ENCODE results near the gene MYH15.
A peak's percentile ranks its signal among the peaks of the same experiment; 100 is the strongest.

MYH15 gene

GRCh38 chr3:108473711-108474110 is 36.7 kb downstream of the MYH15 start:
- Histone ChIP-seq H3K18ac (ENCODE audit: low read depth in 1 of 2, low read length in 2 of 2) (no peak overlapping the region), H2BK15ac (ENCODE audit: low read depth, poor library complexity, severe bottlenecking) (no peak overlapping the region), H2BK5ac (ENCODE audit: low read depth, low read length, poor library complexity, severe bottlenecking) (no peak overlapping the region), H3K9ac (ENCODE audit: low read length) (no peak overlapping the region), H4K8ac (ENCODE audit: low read length) (no peak overlapping the region), H3K4me2 (ENCODE audit: low read length, poor library complexity, severe bottlenecking) (no peak overlapping the region), H3K14ac (ENCODE audit: low read length in 2 of 2) (no peak overlapping the region), H3K4ac (ENCODE audit: low read depth in 1 of 2, low read length in 2 of 2) (no peak overlapping the region), H3K4me1 (ENCODE audit: control insufficient read depth, insufficient read depth, low read depth, low read length) (peaks cover 3% of the 10 kb centered on the region), H3K23ac (ENCODE audit: low read length in 2 of 2) (no peak overlapping the region), H2BK120ac (ENCODE audit: low read depth, low read length) (no peak overlapping the region), H3K9me3 (ENCODE audit: control insufficient read depth, low read length) (no peaks in the 10 kb centered on the region), H3K27me3 (ENCODE audit: control insufficient read depth in 1 of 2, insufficient read depth in 1 of 2, low read length in 2 of 2) (no peaks in the 10 kb centered on the region), H2BK12ac (ENCODE audit: low read length in 2 of 2) (no peak overlapping the region), H3K36me3 (ENCODE audit: control insufficient read depth in 1 of 2, insufficient read depth in 2 of 2, low read depth in 1 of 2, low read length in 2 of 2) (no peaks in the 10 kb centered on the region), H3K4me3 (ENCODE audit: insufficient read depth in 1 of 2, low read depth in 1 of 2, low read length in 2 of 2) (no peak overlapping the region), H2AK5ac (ENCODE audit: low read length, severe bottlenecking) (peak overlapping the region; percentile 65), H2AFZ (ENCODE audit: low read depth, low read length) (no peak overlapping the region), H3K27ac (ENCODE audit: low read length, poor library complexity, severe bottlenecking) (no peak overlapping the region), H3K79me1 (replicated peaks; ENCODE audit: low read length, poor library complexity, severe bottlenecking) (no peaks in the 10 kb centered on the region), H4K91ac (ENCODE audit: low read length) (no peak overlapping the region)
- DNase-seq, result no peak

GRCh38 chr3:108472001-108472591 is 38.3 kb downstream of the MYH15 start:
- Histone ChIP-seq H3K27me3 (ENCODE audit: control insufficient read depth in 1 of 2, insufficient read depth in 1 of 2, low read length in 2 of 2) (no peaks in the 10 kb centered on the region), H2BK5ac (ENCODE audit: low read depth, low read length, poor library complexity, severe bottlenecking) (no peak overlapping the region), H3K9ac (ENCODE audit: low read length) (peak overlapping the region; percentile 76), H3K18ac (ENCODE audit: low read depth in 1 of 2, low read length in 2 of 2) (no peak overlapping the region), H2BK12ac (ENCODE audit: low read length in 2 of 2) (no peak overlapping the region), H3K23ac (ENCODE audit: low read length in 2 of 2) (no peak overlapping the region), H3K14ac (ENCODE audit: low read length in 2 of 2) (no peak overlapping the region), H3K4me2 (ENCODE audit: low read length, poor library complexity, severe bottlenecking) (peak overlapping the region; percentile 55), H4K8ac (ENCODE audit: low read length) (no peak overlapping the region), H3K27ac (ENCODE audit: low read length, poor library complexity, severe bottlenecking) (peak overlapping the region; percentile 91), H2BK120ac (ENCODE audit: low read depth, low read length) (no peak overlapping the region), H3K4ac (ENCODE audit: low read depth in 1 of 2, low read length in 2 of 2) (no peak overlapping the region), H2BK15ac (ENCODE audit: low read depth, poor library complexity, severe bottlenecking) (no peak overlapping the region), H4K91ac (ENCODE audit: low read length) (no peak overlapping the region), H3K79me1 (replicated peaks; ENCODE audit: low read length, poor library complexity, severe bottlenecking) (no peaks in the 10 kb centered on the region), H3K4me3 (ENCODE audit: insufficient read depth in 1 of 2, low read depth in 1 of 2, low read length in 2 of 2) (peak overlapping the region in 1 of 2 experiments; percentile 36), H2AFZ (ENCODE audit: low read depth, low read length) (no peak overlapping the region), H3K4me1 (ENCODE audit: control insufficient read depth, insufficient read depth, low read depth, low read length) (peaks cover 3% of the 10 kb centered on the region), H2AK5ac (ENCODE audit: low read length, severe bottlenecking) (no peak overlapping the region), H3K9me3 (ENCODE audit: control insufficient read depth, low read length) (no peaks in the 10 kb centered on the region), H3K36me3 (ENCODE audit: control insufficient read depth in 1 of 2, insufficient read depth in 2 of 2, low read depth in 1 of 2, low read length in 2 of 2) (no peaks in the 10 kb centered on the region)
- WGBS, result 18% methylated on average over 5 of the region's 5 CpGs
- DNase-seq, result peak; percentile 84

GRCh38 chr3:108471426-108471825 is 39.0 kb downstream of the MYH15 start:
- Histone ChIP-seq H3K18ac (ENCODE audit: low read depth in 1 of 2, low read length in 2 of 2) (no peak overlapping the region), H3K79me1 (replicated peaks; ENCODE audit: low read length, poor library complexity, severe bottlenecking) (no peaks in the 10 kb centered on the region), H2BK5ac (ENCODE audit: low read depth, low read length, poor library complexity, severe bottlenecking) (no peak overlapping the region), H4K8ac (ENCODE audit: low read length) (peak overlapping the region; percentile 30), H2BK12ac (ENCODE audit: low read length in 2 of 2) (peak overlapping the region in 1 of 2 experiments; percentile 72), H4K91ac (ENCODE audit: low read length) (no peak overlapping the region), H3K14ac (ENCODE audit: low read length in 2 of 2) (no peak overlapping the region), H3K4me3 (ENCODE audit: insufficient read depth in 1 of 2, low read depth in 1 of 2, low read length in 2 of 2) (peak overlapping the region in 1 of 2 experiments; percentile 32), H2AK5ac (ENCODE audit: low read length, severe bottlenecking) (peak overlapping the region; percentile 70), H3K9ac (ENCODE audit: low read length) (peak overlapping the region; percentile 76), H3K4ac (ENCODE audit: low read depth in 1 of 2, low read length in 2 of 2) (peak overlapping the region in 1 of 2 experiments; percentile 24), H3K4me1 (ENCODE audit: control insufficient read depth, insufficient read depth, low read depth, low read length) (peaks cover 3% of the 10 kb centered on the region), H2AFZ (ENCODE audit: low read depth, low read length) (no peak overlapping the region), H3K23ac (ENCODE audit: low read length in 2 of 2) (no peak overlapping the region), H2BK120ac (ENCODE audit: low read depth, low read length) (no peak overlapping the region), H2BK15ac (ENCODE audit: low read depth, poor library complexity, severe bottlenecking) (no peak overlapping the region), H3K27me3 (ENCODE audit: control insufficient read depth in 1 of 2, insufficient read depth in 1 of 2, low read length in 2 of 2) (no peaks in the 10 kb centered on the region), H3K27ac (ENCODE audit: low read length, poor library complexity, severe bottlenecking) (peak overlapping the region; percentile 88), H3K4me2 (ENCODE audit: low read length, poor library complexity, severe bottlenecking) (no peak overlapping the region), H3K9me3 (ENCODE audit: control insufficient read depth, low read length) (no peaks in the 10 kb centered on the region), H3K36me3 (ENCODE audit: control insufficient read depth in 1 of 2, insufficient read depth in 2 of 2, low read depth in 1 of 2, low read length in 2 of 2) (no peaks in the 10 kb centered on the region)
- DNase-seq, result peak; percentile 43

GRCh38 chr3:108469126-108469525 is 41.3 kb downstream of the MYH15 start:
- H3K9ac ChIP-seq (ENCODE audit: low read length), result no peak overlapping the region
- no peak overlapping the region for H4K8ac ChIP-seq (ENCODE audit: low read length)
- no peak for DNase-seq
- no peak overlapping the region for H2BK5ac ChIP-seq (ENCODE audit: low read depth, low read length, poor library complexity, severe bottlenecking)
- H3K9me3 ChIP-seq (ENCODE audit: control insufficient read depth, low read length), result no peaks in the 10 kb centered on the region
- H3K4me1 ChIP-seq (ENCODE audit: control insufficient read depth, insufficient read depth, low read depth, low read length), result peaks cover 3% of the 10 kb centered on the region
- H3K4me2 ChIP-seq (ENCODE audit: low read length, poor library complexity, severe bottlenecking), result no peak overlapping the region
- no peak overlapping the region for H2AK5ac ChIP-seq (ENCODE audit: low read length, severe bottlenecking)
- H2BK15ac ChIP-seq (ENCODE audit: low read depth, poor library complexity, severe bottlenecking), result no peak overlapping the region
- no peak overlapping the region for H3K14ac ChIP-seq (ENCODE audit: low read length in 2 of 2)
- no peak overlapping the region for H3K4ac ChIP-seq (ENCODE audit: low read depth in 1 of 2, low read length in 2 of 2)
- no peak overlapping the region for H4K91ac ChIP-seq (ENCODE audit: low read length)
- H3K27ac ChIP-seq (ENCODE audit: low read length, poor library complexity, severe bottlenecking), result no peak overlapping the region
- no peak overlapping the region for H2BK120ac ChIP-seq (ENCODE audit: low read depth, low read length)
- H3K79me1 ChIP-seq (replicated peaks; ENCODE audit: low read length, poor library complexity, severe bottlenecking), result no peaks in the 10 kb centered on the region
- no peaks in the 10 kb centered on the region for H3K36me3 ChIP-seq (ENCODE audit: control insufficient read depth in 1 of 2, insufficient read depth in 2 of 2, low read depth in 1 of 2, low read length in 2 of 2)
- 88% methylated on average over 5 of the region's 5 CpGs for WGBS
- no peak overlapping the region for H3K23ac ChIP-seq (ENCODE audit: low read length in 2 of 2)
- H2AFZ ChIP-seq (ENCODE audit: low read depth, low read length), result no peak overlapping the region
- no peak overlapping the region for H3K18ac ChIP-seq (ENCODE audit: low read depth in 1 of 2, low read length in 2 of 2)
- no peaks in the 10 kb centered on the region for H3K27me3 ChIP-seq (ENCODE audit: control insufficient read depth in 1 of 2, insufficient read depth in 1 of 2, low read length in 2 of 2)
- H2BK12ac ChIP-seq (ENCODE audit: low read length in 2 of 2), result no peak overlapping the region
- H3K4me3 ChIP-seq (ENCODE audit: insufficient read depth in 1 of 2, low read depth in 1 of 2, low read length in 2 of 2), result no peak overlapping the region
